GM21526 (cell line): Measurements from ENCODE around the gene LTV1.
A peak's percentile ranks its signal among the peaks of the same experiment; 100 is the strongest.
"Not testable (repeated sequence)": the region's sequence is repeated elsewhere in the genome, so short reads cannot be mapped to it uniquely, and the experiment has no call there.

Experiments
- ATAC-seq: cut with Tn5 transposase; IDR thresholded peaks from one replicate; pipeline ENCODE4 v1.9.1; 2021; ENCODE audit warnings: moderate library complexity; ENCODE audit not compliant: unreplicated experiment, low FRiP score

The LTV1 gene, protein sequence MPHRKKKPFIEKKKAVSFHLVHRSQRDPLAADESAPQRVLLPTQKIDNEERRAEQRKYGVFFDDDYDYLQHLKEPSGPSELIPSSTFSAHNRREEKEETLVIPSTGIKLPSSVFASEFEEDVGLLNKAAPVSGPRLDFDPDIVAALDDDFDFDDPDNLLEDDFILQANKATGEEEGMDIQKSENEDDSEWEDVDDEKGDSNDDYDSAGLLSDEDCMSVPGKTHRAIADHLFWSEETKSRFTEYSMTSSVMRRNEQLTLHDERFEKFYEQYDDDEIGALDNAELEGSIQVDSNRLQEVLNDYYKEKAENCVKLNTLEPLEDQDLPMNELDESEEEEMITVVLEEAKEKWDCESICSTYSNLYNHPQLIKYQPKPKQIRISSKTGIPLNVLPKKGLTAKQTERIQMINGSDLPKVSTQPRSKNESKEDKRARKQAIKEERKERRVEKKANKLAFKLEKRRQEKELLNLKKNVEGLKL

DNA sequence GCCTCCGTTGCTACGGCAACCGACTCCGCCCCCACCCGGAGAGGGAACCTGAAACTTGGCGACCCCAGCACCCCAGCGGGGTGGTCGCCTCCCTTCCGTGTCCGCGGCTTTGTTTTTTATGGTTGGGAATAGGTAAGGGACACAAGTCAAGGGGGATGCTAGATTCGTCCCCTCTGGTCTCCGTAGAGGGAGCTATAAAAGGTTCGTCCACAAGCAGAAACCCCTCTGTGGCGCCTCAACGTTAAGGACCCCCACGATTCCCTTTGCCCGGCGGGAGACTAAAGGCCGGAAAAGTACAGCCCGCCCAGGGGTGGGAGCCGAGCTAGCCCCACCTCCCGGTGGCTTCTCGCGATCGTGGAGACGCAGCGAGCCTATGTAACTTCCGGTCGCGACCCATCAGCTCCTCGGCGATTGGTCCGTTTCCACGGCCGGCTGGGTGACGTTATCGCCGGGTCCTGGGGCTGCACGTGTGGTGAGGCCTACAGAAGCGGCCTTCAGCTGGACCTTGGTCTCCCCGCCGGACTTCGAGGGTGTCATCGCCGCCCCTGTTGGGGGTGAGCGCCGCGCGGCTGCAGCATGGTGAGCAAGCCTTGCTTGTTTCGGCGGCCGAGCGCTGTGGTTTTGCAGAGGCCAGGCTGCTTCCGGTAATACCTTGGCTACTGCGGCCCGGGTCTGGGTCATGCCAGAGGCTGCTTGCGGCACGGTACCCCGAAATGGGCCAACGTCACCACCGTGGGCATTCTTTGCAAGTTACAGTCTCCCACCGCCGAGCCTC lies at the start of gene LTV1:
LTV1 (plus strand) TSS at position 437 of the 775 bp plus-strand sequence; CDS start at position 577, 140 bp downstream.
- peak; percentile 100 for ATAC-seq

DNA sequence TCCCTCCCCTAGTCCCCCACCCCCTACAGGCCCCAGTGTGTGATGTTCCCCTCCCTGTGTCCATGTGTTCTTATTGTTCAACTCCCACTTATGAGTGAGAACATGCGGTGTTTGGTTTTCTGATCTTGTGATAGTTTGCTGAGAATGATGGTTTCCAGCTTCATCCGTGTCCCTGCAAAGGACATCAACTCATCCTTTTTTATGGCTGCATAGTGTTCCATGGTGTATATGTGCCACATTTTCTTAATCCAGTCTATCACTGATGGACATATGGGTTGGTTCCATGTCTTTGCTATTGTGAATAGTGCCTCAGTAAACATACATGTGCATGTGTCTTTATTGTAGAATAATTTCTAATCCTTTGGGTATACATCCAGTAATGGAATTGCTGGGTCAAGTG lies 46.6 kb upstream of the LTV1 start:
- not testable (repeated sequence) for ATAC-seq

DNA sequence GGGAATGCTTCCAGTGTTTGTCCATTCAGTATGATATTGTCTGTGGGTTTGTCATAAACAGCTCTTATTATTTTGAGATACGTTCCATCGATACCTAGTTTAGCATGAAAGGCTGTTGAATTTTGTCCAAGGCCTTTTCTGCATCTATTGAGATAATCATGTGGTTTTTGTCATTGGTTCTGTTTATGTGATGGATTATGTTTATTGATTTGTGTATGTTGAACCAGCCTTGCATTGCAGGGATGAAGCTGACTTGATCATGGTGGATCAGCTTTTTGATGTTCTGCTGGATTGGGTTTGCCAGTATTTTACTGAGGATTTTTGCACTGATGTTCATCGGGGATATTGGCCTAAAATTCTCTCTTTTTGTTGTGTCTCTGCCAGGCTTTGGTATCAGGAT lies 44.7 kb upstream of the LTV1 start:
- ATAC-seq: not testable (repeated sequence)

DNA sequence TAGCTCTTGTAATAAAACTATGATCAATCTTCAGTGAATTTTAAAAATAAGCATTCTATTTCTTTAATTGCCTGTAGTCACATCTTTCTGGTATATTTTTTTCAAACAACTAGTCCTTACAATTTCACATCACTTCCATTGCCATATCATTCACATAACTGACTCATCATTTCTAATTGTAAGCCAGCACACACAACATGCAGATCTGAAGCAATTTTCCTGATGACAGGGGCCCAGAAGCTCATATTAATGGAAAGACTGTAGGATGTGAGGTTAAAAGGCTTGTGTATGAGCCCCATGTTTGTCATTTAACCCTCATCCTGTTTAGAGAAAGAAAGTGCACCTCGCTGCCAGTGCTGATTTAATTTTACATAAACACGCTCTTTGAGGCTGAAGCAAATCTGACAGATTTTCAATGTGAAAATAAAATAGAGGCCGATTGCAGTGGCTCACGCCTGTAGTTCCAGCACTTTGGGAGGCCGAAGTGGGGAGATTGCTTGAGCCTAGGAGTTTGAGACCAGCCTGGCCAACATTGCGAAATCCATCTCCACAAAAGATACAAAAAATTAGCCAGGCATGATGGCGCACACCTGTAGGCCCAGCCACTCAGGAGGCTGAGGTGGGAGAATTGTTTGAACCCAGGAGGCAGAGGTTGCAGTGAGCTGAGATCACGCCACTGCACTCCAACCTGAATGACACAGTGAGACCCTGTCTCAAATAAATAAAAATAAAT lies 40.1 kb upstream of the LTV1 start:
- ATAC-seq: no peak

DNA sequence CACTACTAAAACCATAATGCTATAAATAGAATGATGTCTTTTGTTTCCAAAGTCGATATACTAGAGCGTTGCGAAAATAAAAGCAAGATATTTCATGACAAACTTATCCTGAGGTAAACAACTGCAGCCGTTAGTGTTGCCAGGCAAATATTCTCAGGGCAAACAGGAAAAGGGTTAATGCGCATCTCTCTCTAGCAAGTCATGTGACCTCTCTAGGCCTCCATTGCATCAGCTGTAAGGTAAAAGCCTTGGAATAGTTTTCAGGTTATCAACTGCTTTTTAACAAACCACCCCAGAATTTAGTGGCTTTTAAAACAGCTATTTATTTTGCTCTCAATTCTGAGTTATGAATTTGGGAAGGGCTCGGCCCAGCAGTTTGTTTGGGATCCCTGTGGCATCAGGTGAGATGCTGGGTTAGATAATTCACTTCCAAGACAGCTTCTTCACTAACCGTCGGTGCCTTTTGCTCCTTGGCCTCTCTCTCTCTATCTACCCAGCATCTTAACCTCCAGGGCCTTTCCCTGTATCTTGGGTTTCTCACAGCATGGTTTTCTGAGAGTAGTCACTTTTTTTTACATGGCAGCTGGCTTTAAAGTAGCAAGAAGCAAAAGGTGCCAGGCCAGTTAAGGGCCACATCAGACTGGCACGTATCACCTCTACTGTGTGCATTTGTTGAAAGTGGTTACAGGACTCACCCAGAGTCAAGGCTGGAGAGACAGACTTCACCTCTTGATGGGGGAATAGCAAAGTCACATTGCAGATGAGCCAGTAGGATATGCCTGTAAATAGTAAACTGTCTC lies 39.2 kb upstream of the LTV1 start:
- no peak for ATAC-seq

DNA sequence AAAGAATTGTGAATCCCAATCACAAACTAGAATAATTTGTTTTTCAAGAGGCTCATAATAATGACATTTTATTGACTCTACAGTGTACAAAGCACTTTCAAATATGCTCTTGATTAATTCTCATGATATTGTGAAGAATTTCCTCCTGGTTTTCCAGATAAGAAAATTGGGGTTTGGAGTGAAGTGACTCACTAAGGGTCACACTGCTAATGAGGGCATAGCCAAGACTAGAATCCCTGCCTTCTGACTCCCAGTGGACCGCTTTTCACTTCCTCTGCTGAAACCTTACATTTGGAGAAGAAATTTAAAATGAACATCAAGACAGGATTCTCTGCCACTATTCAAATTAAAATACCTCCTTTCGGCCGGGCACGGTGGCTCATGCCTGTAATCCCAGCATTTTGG lies 38.3 kb upstream of the LTV1 start:
- ATAC-seq: no peak

DNA sequence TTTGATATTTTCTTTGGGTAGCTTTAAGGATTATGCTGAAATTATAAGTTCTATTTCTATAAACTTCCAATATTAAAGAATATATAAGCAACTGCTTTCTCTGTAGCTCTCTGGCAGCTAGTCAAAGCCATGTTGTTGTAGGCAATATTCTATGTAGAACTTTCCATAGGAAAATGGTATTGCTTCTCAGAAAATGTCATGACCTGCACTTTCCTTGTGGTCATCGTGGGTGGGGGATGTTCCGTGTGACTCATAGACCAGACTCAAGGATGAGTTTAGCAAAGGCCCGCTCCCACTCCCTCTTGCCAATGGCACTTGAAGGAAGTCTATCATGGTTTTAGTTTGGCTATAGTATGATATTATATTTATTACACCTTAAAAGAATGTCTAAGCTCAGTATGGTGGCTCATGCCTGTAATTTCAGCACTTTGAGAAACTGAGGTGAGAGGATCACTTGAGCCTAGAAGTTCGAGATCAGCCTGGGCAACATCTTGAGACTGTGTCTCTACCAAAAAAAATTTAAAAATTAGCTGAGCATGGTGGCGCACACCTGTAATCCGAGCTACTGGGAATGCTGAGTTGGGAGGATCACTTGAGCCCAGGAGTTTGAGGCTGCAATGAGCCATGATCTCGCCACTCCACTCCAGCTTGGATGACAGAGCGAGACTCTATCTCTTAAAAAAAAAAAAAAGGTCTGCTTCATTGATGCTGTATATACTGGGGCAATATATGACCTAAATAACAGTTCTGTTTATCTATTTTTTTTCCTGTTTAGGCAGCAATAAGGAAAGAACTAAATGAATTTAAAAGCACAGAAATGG lies 36.6 kb upstream of the LTV1 start:
- ATAC-seq: no peak

DNA sequence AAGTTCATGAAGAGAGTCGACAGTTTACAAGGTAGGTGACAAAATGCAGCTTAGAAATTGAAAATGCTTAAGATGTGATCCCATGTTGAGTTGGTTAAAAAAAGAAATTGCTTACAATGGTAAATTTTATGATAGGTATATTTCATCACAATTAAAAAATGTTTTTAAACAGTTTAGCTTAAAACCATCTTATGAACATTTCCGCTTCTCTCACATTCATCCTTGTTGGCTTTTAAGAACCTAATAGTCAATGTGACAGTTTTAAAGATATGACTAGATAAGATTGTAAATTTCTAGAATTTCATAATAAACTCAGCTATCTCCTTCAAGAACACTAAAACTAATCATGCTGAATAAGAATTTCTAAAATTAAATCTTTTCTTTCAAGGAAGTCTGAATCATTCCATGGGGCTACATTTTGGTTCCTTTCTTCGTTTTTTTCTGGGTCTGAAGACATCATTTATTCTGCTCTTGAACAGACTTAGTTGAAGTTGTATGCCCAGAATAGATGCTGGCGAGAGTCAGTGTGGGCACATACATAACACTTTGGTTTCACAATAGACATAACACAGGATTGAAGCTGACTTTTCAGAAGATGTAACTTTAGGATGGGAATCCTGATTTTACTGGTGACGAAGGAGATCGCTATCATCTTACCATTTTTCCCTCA lies 35.9 kb upstream of the LTV1 start:
- ATAC-seq: no peak

DNA sequence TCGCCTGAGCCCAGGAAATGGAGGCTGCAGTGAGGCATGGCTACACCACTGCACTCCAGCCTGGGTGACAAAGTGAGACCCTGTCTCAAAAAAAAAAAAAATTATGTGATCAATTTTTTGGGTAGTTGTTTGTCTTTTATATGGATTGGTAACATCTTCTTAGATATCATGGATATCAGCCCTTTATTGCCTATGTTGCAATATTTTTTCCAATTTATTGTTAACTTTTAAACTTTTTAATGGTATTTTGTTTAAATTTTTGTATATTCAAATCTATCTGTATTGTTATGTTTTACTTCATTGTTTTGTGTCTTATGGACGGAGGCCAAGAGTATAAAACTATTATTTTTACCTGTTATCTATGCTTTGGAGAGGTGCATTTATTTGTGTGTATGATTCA lies 32.4 kb upstream of the LTV1 start:
- no peak for ATAC-seq

DNA sequence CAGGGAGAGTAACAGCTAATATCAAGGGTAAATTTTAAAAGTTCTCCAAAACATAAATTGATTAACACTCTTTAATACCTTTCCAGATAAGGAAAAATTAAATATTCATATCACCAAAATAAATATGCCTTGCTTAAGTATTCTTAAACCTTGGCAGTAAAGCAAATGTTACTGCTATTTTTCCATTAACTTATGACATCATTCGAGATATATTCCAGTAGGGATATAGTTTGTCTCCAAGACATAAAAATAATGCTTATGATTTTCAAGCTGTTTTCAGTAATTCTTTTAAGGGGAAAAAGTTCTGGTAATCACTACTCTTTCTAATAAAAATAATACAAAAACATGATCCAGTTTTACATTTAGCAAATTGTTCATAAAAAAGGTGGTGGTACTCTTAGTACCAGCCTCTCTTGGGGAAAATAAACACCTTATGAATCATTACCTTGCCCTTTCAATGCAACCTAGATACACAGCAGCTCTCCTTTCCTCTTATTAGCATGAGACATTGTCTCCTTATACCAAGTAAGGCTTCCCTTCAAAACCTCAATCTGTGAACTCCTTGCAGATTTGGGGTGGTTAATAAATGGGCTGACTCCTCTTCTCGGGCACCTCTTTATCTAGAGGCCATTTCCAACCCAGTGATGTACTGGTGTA lies 31.5 kb upstream of the LTV1 start:
- ATAC-seq: no peak

DNA sequence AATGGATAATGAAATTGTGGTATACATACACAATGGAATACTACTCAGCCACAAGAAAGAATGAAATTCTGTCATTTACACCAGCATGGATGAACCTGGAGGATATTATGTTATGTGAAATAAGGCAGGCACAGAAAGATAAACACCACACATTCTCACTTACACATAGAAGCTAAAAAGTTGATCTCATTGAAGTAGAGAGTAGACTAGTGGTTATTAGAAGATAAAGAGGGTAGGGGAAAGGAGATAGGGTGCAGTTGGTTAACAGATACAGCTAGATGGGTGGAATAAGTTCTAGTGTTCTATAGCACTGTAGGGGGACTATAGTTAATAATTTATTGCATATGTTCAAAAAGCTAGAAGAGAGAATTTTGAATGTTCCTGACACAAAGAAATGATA lies 25.5 kb upstream of the LTV1 start:
- ATAC-seq: no peak

DNA sequence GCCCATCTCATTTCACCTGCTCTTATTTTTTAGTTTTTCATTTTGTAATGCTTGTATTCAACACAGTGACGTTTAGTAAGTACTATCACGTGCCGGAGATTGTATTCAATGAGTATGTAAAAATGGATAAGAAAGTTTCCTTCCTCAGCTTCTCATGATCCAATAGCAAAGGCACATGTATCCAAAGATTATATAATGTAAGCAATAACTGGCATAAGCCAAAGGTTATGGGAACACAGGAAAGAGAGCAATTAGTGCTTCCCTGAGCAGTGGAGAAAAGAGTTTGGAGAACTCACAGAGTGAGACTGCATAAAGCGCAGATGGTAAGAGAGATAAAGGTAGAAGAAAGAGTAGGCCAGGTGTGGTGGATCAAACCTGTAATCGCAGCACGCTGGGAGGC lies 21.8 kb upstream of the LTV1 start:
- ATAC-seq: no peak

DNA sequence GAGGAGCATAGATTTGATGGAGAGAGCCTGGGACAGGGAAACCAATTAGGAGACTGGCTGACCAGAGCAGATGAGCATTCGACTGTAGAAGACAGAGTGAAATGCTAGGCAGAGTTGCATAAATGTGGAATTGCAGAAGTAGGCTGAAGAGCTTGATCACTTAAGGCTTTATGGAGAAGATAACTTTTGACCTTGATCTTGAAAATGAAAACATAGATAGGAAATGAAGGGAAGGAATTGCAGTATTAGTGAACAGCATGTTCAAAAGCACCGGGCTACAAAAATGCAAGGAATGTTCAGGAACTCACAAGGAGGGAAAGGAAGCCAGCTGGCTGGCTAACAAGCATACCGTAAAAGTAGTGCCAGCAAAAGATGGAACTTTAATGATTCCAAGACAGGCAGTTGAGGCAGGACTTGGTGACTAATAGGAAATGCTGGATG lies 20.5 kb upstream of the LTV1 start:
- no peak for ATAC-seq

DNA sequence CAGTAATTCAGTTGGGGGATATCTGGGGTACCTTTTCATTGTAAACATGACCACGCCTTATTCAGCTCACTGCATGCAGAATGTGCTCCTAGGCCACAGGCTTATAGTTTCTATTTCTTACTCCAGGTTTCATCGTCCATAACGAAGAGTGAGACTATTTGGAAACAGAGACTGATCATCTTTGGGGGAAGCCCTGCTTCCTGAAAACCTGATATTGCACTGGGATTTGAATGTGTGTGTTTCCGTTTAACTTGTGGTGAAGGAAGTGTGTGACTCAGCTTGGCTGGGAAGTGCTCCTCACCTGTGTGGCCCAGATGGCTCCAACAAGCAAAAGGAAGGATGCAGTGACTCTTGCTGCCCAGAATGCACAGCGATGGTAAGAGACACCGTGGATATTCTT lies 19.6 kb upstream of the LTV1 start:
- ATAC-seq: no peak

DNA sequence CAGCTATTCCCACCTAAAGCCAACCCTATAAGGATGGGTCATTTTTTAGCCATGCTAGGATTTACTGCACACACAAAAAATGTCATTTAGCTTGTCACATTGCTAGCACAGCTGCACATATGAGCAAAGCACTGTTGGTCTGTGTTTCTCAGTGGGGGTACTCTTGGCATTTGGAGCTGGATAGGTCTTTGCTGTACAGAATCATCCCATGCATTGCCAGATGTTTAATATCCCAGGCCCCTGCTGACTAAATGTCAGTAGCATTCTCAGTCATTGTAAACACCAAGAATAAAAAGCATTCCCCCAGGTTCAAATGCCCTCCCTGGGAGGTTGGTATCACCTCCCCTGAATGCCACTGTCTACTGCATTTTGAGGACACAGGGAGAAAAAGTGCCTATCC lies 14.6 kb upstream of the LTV1 start:
- ATAC-seq: no peak

DNA sequence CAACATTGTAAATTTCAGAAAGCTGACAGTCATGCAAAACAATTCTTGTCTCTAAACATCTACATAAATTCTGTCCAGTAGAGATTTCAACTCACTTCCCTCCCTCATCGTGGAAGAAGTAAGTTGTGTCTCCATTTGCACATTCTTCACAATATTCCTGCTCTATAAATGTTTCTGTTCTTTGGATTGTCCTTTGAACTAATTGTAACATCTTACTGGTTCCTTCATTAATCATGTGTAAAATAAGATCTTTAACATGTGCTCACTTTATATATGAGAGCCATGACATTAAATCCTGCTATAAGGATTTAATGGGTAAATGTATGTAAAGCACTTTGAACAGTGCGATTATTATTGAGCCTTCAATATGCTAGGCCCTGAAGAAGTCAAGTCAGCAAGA lies 7.0 kb upstream of the LTV1 start:
- no peak for ATAC-seq

DNA sequence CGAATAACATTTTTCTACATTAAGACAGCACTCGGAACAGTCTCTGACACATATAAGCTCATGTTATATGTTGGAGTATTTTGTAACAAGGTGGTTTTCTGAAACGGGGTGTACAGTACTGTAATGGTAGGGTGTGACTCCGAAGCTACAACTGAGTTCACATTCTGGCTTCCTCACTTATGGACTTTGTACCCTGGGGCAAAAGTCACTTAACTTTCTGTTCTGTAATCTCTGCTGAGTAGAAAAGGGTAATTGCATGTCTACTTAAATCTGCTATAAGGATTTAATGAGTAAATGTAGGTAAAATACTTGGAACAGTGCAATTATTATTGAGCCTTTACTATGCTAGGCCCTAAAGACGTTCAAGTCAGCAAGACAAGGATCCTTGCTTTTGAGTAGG lies 4.7 kb upstream of the LTV1 start:
- no peak for ATAC-seq

DNA sequence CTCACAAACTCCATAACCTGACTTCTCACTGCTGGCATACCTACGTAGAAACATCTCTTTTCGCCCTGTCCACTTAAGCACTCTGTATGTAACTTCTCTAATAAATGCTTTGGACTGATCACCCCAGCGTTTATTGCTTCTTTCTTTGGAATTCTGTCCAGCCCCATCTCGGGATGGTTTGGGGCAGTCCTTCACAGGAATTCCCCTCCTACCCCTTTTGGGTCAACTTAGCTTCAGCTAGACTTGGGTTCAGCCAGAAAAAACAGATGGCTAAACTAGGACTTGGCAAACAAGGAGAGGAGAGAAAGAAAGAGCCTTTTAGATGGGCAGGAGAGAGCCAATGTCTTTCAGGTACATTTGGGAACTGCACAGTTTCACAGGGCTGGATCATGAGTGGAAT lies 3.9 kb upstream of the LTV1 start:
- ATAC-seq: no peak
